Lung (tissue), 12 donors: ENCODE measurements around the gene WSB1. TPM values are rescaled to one million over a fixed set of nuclear protein-coding genes. Genes with fewer than 3 reads are reported as not detected.

ENCODE experiments used
- ATAC-seq: fragments of 200-7000 bp; cut with Tn5 transposase; one replicate; pipeline ENCODE4 v1.9.1; 2020; ENCODE audit warnings: moderate number of reproducible peaks; ENCODE audit not compliant: insufficient read depth, low FRiP score
- DNase-seq, 3 donors: peaks; one replicate each; pipeline ENCODE4 v3.0.0-alpha.2; 2013 to 2017
- H3K27ac ChIP-seq, 2 donors: one replicate each; pipeline ENCODE4 v1.5.1; 2013; ENCODE audit warnings: mild to moderate bottlenecking in 2 of 2, moderate library complexity in 2 of 2, control low read depth in 1 of 2, inconsistent platforms in 1 of 2, low read depth in 1 of 2, low read length in 1 of 2
- H3K27me3 ChIP-seq, 3 donors: one replicate each; pipeline ENCODE4 v1.5.1; 2013; ENCODE audit warnings: low read length in 2 of 3; ENCODE audit not compliant: control insufficient read depth in 3 of 3, insufficient read depth in 3 of 3
- H3K36me3 ChIP-seq, 4 donors: one replicate each; pipeline ENCODE4 v1.5.1; 2013; ENCODE audit warnings: low read length in 4 of 4, mild to moderate bottlenecking in 1 of 4, moderate library complexity in 1 of 4; ENCODE audit not compliant: control insufficient read depth in 4 of 4, insufficient read depth in 4 of 4
- H3K4me1 ChIP-seq, 5 donors: one replicate each; pipeline ENCODE4 v1.5.1; 2013; ENCODE audit warnings: low read length in 5 of 5, mild to moderate bottlenecking in 2 of 5, moderate library complexity in 1 of 5; ENCODE audit not compliant: control insufficient read depth in 5 of 5, insufficient read depth in 5 of 5
- H3K4me3 ChIP-seq: one replicate; pipeline ENCODE4 v1.5.1; 2013; ENCODE audit warnings: mild to moderate bottlenecking, control low read depth, moderate library complexity
- H3K9ac ChIP-seq, 2 donors: one replicate each; pipeline ENCODE4 v1.5.1; 2013; ENCODE audit warnings: low read length in 2 of 2, control low read depth in 1 of 2; ENCODE audit not compliant: insufficient read depth in 1 of 2
- H3K9me3 ChIP-seq, 4 donors: one replicate each; pipeline ENCODE4 v1.5.1; 2013; ENCODE audit warnings: low read length in 3 of 4, mild to moderate bottlenecking in 1 of 4, moderate library complexity in 1 of 4; ENCODE audit not compliant: control insufficient read depth in 4 of 4, insufficient read depth in 3 of 4
- WGBS, 2 donors: extraction: QIAGEN DNeasy Blood & Tissue Kit; methylation state at CpG; one replicate each; pipeline ENCODE4 v1.1.7; 2013; 5-methylcytosine and 5-hydroxymethylcytosine counted together
- polyA plus RNA-seq, 2 donors: library from polyadenylated mRNA; stranded (reverse); fragments of 200-250 nt; gene quantifications; one replicate each; pipeline ENCODE4 v1.2.1, GENCODE V29; 2013
- total RNA-seq, 2 donors: library from RNA; depleted of rRNA in 1 of 2; stranded (reverse); fragments of >200 nt in 1 of 2; gene quantifications; one replicate each; pipeline ENCODE4 v1.2.1, GENCODE V29; 2014 to 2021
- TF ChIP-seq, protein P1 (sequence below): IDR thresholded peaks from 2 replicates; pipeline ENCODE4 v1.5.1; 2012; ENCODE audit warnings: mild to moderate bottlenecking; ENCODE audit errors: control extremely low read depth, extremely low read depth
- donor health status: control.
- donor health status: control.
- donor health status: Bipolar disorder and iron deficiency.
- donor health status: healthy.
- donor health status: DM: yes; HTN: yes; CAD: no.

Gene WSB1
- total and polyA plus RNA-seq, 4 donors, result 181 to 748 (median 268) TPM

DNA sequence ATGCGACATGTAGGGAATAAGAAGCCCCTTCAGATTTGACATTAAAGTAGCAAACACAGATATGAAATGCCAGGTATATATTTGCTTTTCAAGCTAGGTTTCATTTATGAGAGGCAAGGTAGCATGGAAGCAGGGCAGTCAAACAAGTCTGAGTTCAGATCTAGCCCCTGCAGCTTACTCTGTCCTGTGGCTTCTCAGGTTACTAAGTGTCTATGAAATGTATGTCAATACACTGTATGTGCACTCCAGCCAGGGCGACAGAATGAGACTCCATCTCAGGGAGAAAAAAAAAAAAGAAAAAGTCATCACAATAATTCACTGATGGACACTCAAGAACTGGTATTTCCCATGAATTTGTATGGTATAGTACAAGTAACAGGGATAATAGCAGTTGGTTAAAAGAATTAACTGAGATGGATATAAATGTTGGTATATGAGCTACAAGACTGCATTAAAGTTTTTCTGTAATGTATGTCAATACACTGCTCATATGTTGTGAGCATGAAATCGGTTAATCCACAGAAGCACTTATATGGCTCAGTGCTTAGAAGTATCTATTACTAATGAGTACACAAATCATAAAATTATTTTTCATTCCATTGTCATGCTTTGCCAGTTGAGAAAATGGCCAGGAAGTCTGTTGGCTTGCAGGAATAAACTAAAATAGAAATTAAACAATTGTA lies 2.9 kb upstream of the WSB1 start:
- ATAC-seq (no peak), DNase-seq (peak; percentile 22 to 62 (median 49))
- no peak overlapping the region for H3K4me3 ChIP-seq
- peaks cover 0 to 10% (median 7%) of the 10 kb centered on the region in 5 donors for H3K4me1 ChIP-seq
- no peak overlapping the region for H3K27ac ChIP-seq
- no peaks in the 10 kb centered on the region for H3K9me3 ChIP-seq
- TF ChIP-seq, protein P1, sequence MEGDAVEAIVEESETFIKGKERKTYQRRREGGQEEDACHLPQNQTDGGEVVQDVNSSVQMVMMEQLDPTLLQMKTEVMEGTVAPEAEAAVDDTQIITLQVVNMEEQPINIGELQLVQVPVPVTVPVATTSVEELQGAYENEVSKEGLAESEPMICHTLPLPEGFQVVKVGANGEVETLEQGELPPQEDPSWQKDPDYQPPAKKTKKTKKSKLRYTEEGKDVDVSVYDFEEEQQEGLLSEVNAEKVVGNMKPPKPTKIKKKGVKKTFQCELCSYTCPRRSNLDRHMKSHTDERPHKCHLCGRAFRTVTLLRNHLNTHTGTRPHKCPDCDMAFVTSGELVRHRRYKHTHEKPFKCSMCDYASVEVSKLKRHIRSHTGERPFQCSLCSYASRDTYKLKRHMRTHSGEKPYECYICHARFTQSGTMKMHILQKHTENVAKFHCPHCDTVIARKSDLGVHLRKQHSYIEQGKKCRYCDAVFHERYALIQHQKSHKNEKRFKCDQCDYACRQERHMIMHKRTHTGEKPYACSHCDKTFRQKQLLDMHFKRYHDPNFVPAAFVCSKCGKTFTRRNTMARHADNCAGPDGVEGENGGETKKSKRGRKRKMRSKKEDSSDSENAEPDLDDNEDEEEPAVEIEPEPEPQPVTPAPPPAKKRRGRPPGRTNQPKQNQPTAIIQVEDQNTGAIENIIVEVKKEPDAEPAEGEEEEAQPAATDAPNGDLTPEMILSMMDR, result no peak
- WGBS, 2 donors, result 83 to 86% methylated on average over 3 of the region's 3 CpGs
- H3K9ac ChIP-seq, result no peak overlapping the region
- no peaks in the 10 kb centered on the region for H3K27me3 ChIP-seq
- peaks cover 0 to 8% (median 0%) of the 10 kb centered on the region in 4 donors for H3K36me3 ChIP-seq

- TF ChIP-seq, protein P1, result no peak
- H3K27ac ChIP-seq, result peak overlapping the region; percentile 95 to 98
- 90% methylated on average over 15 of the region's 15 CpGs for WGBS, 2 donors
- peak overlapping the region; percentile 88 to 99 for H3K9ac ChIP-seq
- H3K4me3 ChIP-seq, result no peak overlapping the region
- H3K27me3 ChIP-seq, result no peaks in the 10 kb centered on the region
- H3K9me3 ChIP-seq, result no peaks in the 10 kb centered on the region
- peak in 1 of 3 donors; percentile 17 for DNase-seq
- no peak for ATAC-seq
- H3K36me3 ChIP-seq, result peaks cover 0 to 13% (median 1%) of the 10 kb centered on the region in 4 donors
- H3K4me1 ChIP-seq, result peaks cover 7 to 26% (median 13%) of the 10 kb centered on the region in 5 donors
These were observed 486 bp upstream of the WSB1 start for GRCh38 chr17:27293359-27293897.

- TF ChIP-seq, protein P1, result no peak
- 0 to 1% methylated on average over 21 of the region's 21 CpGs for WGBS, 2 donors
- peak overlapping the region; percentile 99 for H3K9ac ChIP-seq
- H3K9me3 ChIP-seq, result no peaks in the 10 kb centered on the region
- H3K27ac ChIP-seq, result peak overlapping the region; percentile 95 to 98
- H3K27me3 ChIP-seq, result no peaks in the 10 kb centered on the region
- H3K4me3 ChIP-seq, result peak overlapping the region; percentile 80
- ATAC-seq, result peak; percentile 67
- peak; percentile 78 to 97 (median 96) for DNase-seq
- peaks cover 7 to 26% (median 20%) of the 10 kb centered on the region in 5 donors for H3K4me1 ChIP-seq
- H3K36me3 ChIP-seq, result peaks cover 0 to 13% (median 2%) of the 10 kb centered on the region in 4 donors
These were observed 1.0 kb downstream of the WSB1 start for GRCh38 chr17:27294689-27295630.
